Nephron (organoid): ENCODE results near the gene KCNF1.

Source experiments
- H3K27ac Mint-ChIP-seq, 3 experiments: 2 replicates each; pipeline ENCODE4 v1.8.0; 2020; ENCODE audit warnings: mixed read lengths in 3 of 3, mild to moderate bottlenecking in 2 of 3, moderate library complexity in 1 of 3
- H3K27me3 Mint-ChIP-seq: 2 replicates; pipeline ENCODE4 v1.8.0; 2021; ENCODE audit warnings: low read depth, mild to moderate bottlenecking, moderate library complexity, mixed read lengths
- H3K36me3 Mint-ChIP-seq: 2 replicates; pipeline ENCODE4 v1.8.0; 2020; ENCODE audit warnings: low read depth, mixed read lengths
- H3K4me1 Mint-ChIP-seq: 2 replicates; pipeline ENCODE4 v1.8.0; 2020; ENCODE audit warnings: mixed read lengths
- H3K4me3 Mint-ChIP-seq, 3 experiments: 2 replicates each; pipeline ENCODE4 v1.8.0; 2020; ENCODE audit warnings: mild to moderate bottlenecking in 3 of 3, mixed read lengths in 3 of 3, moderate library complexity in 2 of 3
- H3K9me3 Mint-ChIP-seq: 2 replicates; pipeline ENCODE4 v1.8.0; 2020; ENCODE audit warnings: mixed read lengths
- CTCF ChIP-seq, 3 experiments: fragments of 200-600 bp; sonication (generic); IDR thresholded peaks; one replicate each; pipeline ENCODE4 v1.5.0; 2021; ENCODE audit warnings: antibody characterized with exemption in 3 of 3; ENCODE audit not compliant: unreplicated experiment in 3 of 3

Gene KCNF1

GRCh38 chr2:10908195-10908594 lies 3.5 kb upstream of the KCNF1 start:
- TF ChIP-seq CTCF (IDR thresholded peaks at IDR 0.05; ENCODE audit: unreplicated experiment in 3 of 3), result no peak
- H3K4me1 Mint-ChIP-seq, result peaks cover 32% of the 10 kb centered on the region
- H3K4me3 Mint-ChIP-seq, result no peak overlapping the region
- H3K36me3 Mint-ChIP-seq, result peaks cover 3% of the 10 kb centered on the region
- H3K27ac Mint-ChIP-seq, result peak overlapping the region in 1 of 3 experiments; percentile 10
- peaks cover 38% of the 10 kb centered on the region for H3K27me3 Mint-ChIP-seq
- peaks cover 6% of the 10 kb centered on the region for H3K9me3 Mint-ChIP-seq

- Mint-ChIP-seq H3K9me3 (peaks cover 2% of the 10 kb centered on the region), H3K27me3 (peaks cover 43% of the 10 kb centered on the region), H3K27ac (peak overlapping the region in 1 of 3 experiments; percentile 15)
Observed at GRCh38 chr2:10909050-10909995, 2.4 kb upstream of the KCNF1 start.

GRCh38 chr2:10909996-10910341 lies 1.8 kb upstream of the KCNF1 start:
- no peak overlapping the region for H3K27ac Mint-ChIP-seq
- H3K4me1 Mint-ChIP-seq, result peaks cover 33% of the 10 kb centered on the region
- peaks cover 44% of the 10 kb centered on the region for H3K27me3 Mint-ChIP-seq
- H3K4me3 Mint-ChIP-seq, result peak overlapping the region in 2 of 3 experiments; percentile 18 to 54
- peak in 1 of 3 experiments; percentile 35 for TF ChIP-seq CTCF (IDR thresholded peaks at IDR 0.05; ENCODE audit: unreplicated experiment in 3 of 3)
- H3K36me3 Mint-ChIP-seq, result no peaks in the 10 kb centered on the region
- H3K9me3 Mint-ChIP-seq, result no peaks in the 10 kb centered on the region

More at GRCh38 chr2:10909050-10909995, 2.4 kb upstream of the KCNF1 start:
- Mint-ChIP-seq H3K36me3 (no peaks in the 10 kb centered on the region), H3K4me3 (no peak overlapping the region), H3K4me1 (peaks cover 28% of the 10 kb centered on the region)
- peak; percentile 61 to 64 (median 62) for TF ChIP-seq CTCF (IDR thresholded peaks at IDR 0.05; ENCODE audit: unreplicated experiment in 3 of 3)

- no peak for TF ChIP-seq CTCF (IDR thresholded peaks at IDR 0.05; ENCODE audit: unreplicated experiment in 3 of 3)
- Mint-ChIP-seq H3K9me3 (no peaks in the 10 kb centered on the region), H3K4me1 (peaks cover 40% of the 10 kb centered on the region), H3K36me3 (no peaks in the 10 kb centered on the region), H3K27me3 (peaks cover 47% of the 10 kb centered on the region), H3K27ac (peak overlapping the region in 1 of 3 experiments; percentile 7), H3K4me3 (peak overlapping the region; percentile 58 to 74 (median 62))
Observed at GRCh38 chr2:10910625-10911024, 1.1 kb upstream of the KCNF1 start.

GRCh38 chr2:10912076-10912731 lies 470 bp downstream of the KCNF1 start:
- TF ChIP-seq CTCF (IDR thresholded peaks at IDR 0.05; ENCODE audit: unreplicated experiment in 3 of 3), result no peak
- Mint-ChIP-seq H3K27me3 (peaks cover 47% of the 10 kb centered on the region), H3K27ac (no peak overlapping the region), H3K9me3 (no peaks in the 10 kb centered on the region), H3K4me1 (peaks cover 52% of the 10 kb centered on the region), H3K4me3 (peak overlapping the region; percentile 80 to 88 (median 82)), H3K36me3 (no peaks in the 10 kb centered on the region)
